HG02623 (cell line): Measurements from ENCODE around the gene PRTG.
"Not testable (repeated sequence)": the region's sequence is repeated elsewhere in the genome, so short reads cannot be mapped to it uniquely, and the experiment has no call there.

ENCODE experiments used
- ATAC-seq: cut with Tn5 transposase; IDR thresholded peaks from one replicate; pipeline ENCODE4 v1.9.1; 2021; ENCODE audit warnings: moderate library complexity; ENCODE audit not compliant: unreplicated experiment

Gene PRTG

GRCh38 chr15:55742927-55743728, at the start of gene PRTG:
Gene PRTG, minus strand, starts transcription at chr15:55743152. Its CDS starts 221 bp downstream, at chr15:55742931.
- ATAC-seq: no peak

- no peak for ATAC-seq
These were observed 48.8 kb upstream of the PRTG start for GRCh38 chr15:55791551-55792400.

GRCh38 chr15:55789066-55789660, 46.2 kb upstream of the PRTG start:
- no peak for ATAC-seq

GRCh38 chr15:55786341-55786740, 43.4 kb upstream of the PRTG start:
- no peak for ATAC-seq

- not testable (repeated sequence) for ATAC-seq
These were observed 42.6 kb upstream of the PRTG start for GRCh38 chr15:55785593-55785992.

GRCh38 chr15:55784286-55784685, 41.3 kb upstream of the PRTG start:
- no peak for ATAC-seq

GRCh38 chr15:55782901-55783300, 39.9 kb upstream of the PRTG start:
- no peak for ATAC-seq

GRCh38 chr15:55780292-55780691, 37.3 kb upstream of the PRTG start:
- ATAC-seq: no peak

GRCh38 chr15:55778932-55779331, 36.0 kb upstream of the PRTG start:
- ATAC-seq: no peak

- no peak for ATAC-seq
These were observed 32.4 kb upstream of the PRTG start for GRCh38 chr15:55775316-55775715.

- no peak for ATAC-seq
These were observed 31.4 kb upstream of the PRTG start for GRCh38 chr15:55774113-55774970.

- no peak for ATAC-seq
These were observed 27.9 kb upstream of the PRTG start for GRCh38 chr15:55770806-55771205.

GRCh38 chr15:55770261-55770660, 27.3 kb upstream of the PRTG start:
- ATAC-seq: no peak

GRCh38 chr15:55768670-55769185, 25.8 kb upstream of the PRTG start:
- no peak for ATAC-seq

- no peak for ATAC-seq
These were observed 23.7 kb upstream of the PRTG start for GRCh38 chr15:55766676-55767075.

GRCh38 chr15:55764398-55764797, 21.4 kb upstream of the PRTG start:
- ATAC-seq: no peak

GRCh38 chr15:55758580-55758986, 15.6 kb upstream of the PRTG start:
- no peak for ATAC-seq

- not testable (repeated sequence) for ATAC-seq
These were observed 10.5 kb upstream of the PRTG start for GRCh38 chr15:55753433-55753832.

- no peak for ATAC-seq
These were observed 7.8 kb upstream of the PRTG start for GRCh38 chr15:55750706-55751105.
